GM21515 (cell line): ENCODE results near the gene STAT3.

Experiments
- ATAC-seq: cut with Tn5 transposase; IDR thresholded peaks from one replicate; pipeline ENCODE4 v1.9.1; 2021; ENCODE audit not compliant: unreplicated experiment

The STAT3 gene

DNA sequence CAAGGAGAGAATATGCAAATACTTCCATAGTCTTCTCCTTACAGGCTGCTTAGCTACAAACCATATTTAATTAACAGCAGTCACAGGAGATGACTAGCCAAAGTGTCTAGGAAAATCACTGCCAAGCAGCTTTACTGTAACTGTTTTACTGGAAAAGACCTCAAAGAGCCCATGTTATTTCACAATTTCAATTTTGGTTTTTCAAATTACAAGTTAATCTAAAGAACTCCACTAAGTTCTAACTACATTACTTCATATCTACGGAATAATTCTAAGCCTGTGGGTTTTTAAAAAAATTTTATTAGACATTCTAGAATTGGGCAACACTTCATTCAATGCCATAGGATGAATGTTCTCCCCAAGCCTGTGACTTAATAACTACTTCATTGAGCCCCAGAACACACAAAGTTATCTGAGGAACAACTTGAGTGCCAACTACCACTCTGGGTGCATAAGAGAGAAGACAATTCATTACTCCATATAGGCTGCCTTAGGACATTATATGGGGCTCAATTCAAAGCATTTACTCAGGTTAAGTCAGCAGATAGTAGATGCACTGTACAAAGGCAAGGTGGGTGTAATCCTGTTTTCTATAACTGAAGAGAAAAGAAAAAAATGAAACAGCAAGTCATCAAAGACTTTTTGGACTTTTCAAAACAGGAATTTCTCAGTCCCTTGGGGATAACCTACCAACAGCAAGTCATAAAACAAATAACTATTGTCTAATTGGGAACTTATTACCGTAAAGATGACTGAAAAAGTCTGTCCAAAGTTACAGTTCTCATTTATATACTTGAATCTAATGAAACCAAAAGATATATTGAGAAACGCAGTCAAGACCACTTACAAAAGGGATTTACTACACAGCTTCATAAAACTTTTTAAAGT lies 33.0 kb downstream of the STAT3 start:
- ATAC-seq: no peak

GRCh38 chr17:42348104-42348503 lies 40.1 kb downstream of the STAT3 start:
- ATAC-seq: no peak

- ATAC-seq: no peak
These were observed 40.6 kb downstream of the STAT3 start for GRCh38 chr17:42347606-42348005.

DNA sequence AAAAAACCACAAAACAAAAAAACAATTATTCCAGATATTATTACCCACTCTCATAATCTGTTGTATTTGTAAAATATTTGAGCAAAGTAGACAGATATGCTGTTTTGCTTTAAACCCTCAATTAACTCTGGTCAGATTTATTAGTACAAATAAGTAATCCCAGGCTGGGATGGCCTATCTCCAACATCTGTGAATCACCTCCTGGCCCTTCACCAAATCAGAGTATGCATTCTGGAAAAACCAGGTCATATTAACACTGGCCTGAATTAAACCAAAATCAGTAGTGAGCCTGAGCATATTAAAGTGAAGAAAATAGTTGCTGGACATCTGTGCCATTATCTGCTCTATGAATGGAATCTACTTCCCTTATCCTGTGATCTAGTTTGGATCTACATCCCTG lies 41.0 kb downstream of the STAT3 start:
- no peak for ATAC-seq

DNA sequence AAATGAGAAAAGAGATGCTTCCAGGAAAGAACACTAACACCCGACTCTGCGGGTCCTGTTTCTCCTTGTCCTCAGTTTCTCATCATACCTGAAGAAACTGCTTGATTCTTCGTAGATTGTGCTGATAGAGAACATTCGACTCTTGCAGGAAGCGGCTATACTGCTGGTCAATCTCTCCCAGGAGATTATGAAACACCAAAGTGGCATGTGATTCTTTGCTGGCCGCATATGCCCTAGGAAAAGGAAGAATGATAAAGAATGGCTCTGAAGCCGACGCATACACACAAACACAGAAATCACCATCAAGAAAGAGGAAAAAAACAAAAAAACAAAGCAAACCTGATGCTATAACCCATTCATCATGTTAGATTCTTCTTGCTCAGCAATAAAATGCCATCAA lies 41.8 kb downstream of the STAT3 start:
- no peak for ATAC-seq

DNA sequence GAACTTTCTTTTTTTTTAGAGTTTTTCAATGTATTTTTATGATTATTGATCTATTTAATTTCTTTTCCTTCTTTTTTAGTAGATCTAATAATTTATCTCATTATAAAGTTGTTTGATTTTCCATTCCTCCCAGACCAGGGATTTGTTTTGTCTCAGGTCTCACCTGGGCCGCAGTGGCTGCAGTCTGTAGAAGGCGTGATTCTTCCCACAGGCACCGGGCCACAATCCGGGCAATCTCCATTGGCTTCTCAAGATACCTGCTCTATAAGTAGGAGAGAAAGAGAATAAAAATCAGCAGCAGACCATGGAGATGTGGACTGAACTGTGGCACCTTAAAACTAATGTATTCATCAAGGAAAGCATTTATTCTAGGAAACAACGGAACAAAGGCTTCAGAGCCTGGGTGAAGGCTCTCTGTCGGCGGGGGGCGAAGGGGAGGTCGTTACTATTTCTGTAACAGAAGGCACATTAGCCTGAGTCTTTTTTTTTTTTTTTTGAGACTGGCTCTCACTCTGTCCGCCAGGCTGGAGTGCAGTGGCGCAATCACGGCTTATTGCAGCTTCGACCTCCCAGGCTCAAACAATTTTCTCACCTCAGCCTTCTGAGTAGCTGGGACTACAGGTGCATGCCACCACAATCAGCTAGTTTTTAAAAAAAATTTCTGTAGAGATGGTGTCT lies 42.7 kb downstream of the STAT3 start:
- no peak for ATAC-seq

DNA sequence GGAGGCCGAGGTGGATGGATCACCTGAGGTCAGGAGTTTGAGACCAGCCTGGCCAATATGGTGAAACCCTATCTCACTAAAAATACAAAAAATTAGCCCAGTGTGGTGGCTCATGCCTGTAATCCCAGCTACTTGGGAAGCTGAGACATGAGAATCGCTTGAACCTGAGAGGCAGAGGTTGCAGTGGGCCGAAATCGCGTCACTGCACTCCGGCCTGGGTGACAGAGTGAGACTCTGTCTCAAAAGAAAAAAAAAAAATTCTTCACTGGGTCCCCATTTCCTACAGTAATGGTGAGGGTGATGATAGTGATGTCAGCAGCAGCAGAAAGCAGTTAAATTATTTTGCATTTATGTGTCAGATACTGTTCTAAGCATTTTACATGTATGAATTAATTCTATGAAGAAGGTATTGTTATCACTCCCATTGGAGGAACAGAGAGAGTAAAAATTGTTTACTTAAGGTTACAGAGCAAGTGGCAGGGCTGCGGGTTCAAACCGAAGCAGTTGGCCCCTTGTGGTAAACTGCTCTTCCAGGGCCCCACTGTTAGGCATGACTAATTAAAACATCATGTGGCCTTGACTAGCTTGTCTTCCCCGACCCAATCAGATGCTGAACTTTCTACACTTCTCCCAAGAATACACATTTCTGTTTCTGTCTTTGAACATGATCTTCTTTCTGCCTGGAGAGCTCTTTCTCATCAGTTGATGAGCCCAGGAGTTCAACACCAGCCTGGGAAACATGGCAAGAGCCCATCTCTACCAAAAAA lies 45.8 kb downstream of the STAT3 start:
- ATAC-seq: no peak

- ATAC-seq: no peak
These were observed 46.7 kb downstream of the STAT3 start for GRCh38 chr17:42341568-42341967.

DNA sequence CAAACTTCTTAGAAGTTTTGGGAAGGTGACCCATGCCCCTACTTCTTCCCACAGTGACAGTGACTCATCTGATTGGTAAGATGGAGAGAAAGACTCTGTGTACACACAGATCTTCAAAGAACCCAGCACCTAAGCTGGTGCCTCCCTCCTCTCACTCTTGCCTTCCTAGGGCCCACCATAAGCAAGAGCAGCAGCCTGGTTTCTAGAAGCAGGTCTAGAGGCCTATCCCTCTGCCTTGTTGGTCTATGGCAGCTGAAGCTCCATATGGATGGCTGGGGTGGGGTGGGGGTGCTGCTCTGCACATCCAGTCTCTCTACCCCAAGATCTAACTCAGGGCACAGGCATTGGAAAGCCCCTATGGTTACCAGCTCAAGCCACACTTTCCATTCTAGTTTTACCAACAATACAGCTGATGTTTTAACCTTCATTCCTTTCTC lies 47.5 kb downstream of the STAT3 start:
- no peak for ATAC-seq

DNA sequence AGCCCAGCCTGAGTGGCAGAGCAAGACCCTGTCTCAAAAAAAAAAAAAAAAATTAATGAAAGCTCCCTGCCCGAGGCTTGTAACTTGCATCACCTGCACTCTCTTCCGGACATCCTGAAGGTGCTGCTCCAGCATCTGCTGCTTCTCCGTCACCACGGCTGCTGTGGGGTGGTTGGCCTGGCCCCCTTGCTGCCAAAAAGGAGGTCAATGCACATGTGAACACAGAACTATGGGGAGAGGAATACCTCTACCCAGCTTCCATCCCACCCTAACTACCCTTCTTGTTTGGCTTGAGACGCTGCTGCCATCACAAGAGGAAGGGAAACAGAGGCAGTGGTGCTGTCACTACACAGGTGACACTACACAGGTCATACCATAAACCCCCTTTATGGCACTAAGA lies 49.0 kb downstream of the STAT3 start:
- ATAC-seq: no peak

DNA sequence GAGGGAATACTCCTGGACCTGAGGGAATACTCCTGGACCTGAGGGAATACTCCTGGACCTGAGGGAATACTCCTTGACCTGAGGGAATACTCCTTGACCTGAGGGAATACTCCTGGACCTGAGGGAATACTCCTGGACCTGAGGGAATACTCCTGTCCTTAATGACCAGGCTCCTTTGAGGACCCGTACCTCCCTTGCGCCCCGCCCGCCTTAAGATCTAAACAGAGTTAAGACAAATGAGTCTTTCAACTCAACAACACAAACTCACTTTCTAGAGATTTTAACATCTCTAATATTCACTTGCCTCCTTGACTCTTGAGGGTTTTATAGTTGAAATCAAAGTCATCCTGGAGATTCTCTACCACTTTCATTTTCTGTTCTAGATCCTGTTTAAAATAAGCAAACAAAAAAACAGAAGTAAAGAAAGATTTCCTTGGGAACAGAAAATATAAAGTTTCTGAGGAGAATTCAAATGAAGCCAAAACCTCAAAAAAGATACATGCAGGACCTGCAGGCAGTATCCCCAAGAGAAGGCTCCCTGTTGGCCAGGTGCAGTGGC lies 49.7 kb downstream of the STAT3 start:
- no peak for ATAC-seq

GRCh38 chr17:42337442-42337841 lies 50.8 kb downstream of the STAT3 start:
- peak; percentile 54 for ATAC-seq

- no peak for ATAC-seq
These were observed 53.6 kb downstream of the STAT3 start for GRCh38 chr17:42334677-42335076.

DNA sequence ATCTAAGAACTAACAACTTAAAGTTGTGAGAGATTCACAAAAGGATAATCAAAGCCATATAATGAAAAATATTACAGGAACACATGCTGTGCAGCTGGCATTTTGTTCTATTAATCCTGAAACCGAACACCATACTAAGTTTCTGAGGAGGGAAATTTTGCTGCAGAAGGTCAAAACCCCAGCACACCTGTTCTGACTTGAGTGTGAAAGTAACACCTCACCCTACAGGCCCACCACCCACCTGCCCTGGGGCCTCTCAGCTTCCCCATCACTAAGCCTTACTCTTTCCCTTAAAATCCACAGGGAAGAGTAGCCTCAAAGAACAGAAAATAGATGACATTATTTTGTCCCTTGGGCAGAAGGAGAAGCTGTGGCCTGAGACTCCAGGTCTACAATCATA lies 55.2 kb downstream of the STAT3 start:
- ATAC-seq: no peak

GRCh38 chr17:42329025-42329976 lies 58.9 kb downstream of the STAT3 start:
- ATAC-seq: no peak

DNA sequence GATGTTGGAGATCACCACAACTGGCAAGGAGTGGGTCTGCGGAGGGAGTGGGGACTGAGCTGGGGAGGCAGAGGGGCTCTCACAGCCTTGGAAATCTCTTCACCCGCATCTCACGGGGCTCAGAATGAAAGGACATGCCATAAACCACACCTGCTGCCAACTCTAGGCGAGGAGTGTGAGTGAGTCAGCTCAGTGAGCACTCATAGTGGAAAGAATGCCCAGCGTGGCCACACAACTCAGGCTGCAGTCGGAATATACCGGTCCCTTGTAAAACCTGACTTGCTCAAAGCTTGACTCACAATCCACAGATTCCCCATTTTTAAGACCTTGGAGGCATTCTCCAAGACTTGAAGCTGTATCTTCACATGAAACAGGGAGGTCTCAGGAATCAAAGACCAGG lies 63.2 kb downstream of the STAT3 start:
- ATAC-seq: no peak

DNA sequence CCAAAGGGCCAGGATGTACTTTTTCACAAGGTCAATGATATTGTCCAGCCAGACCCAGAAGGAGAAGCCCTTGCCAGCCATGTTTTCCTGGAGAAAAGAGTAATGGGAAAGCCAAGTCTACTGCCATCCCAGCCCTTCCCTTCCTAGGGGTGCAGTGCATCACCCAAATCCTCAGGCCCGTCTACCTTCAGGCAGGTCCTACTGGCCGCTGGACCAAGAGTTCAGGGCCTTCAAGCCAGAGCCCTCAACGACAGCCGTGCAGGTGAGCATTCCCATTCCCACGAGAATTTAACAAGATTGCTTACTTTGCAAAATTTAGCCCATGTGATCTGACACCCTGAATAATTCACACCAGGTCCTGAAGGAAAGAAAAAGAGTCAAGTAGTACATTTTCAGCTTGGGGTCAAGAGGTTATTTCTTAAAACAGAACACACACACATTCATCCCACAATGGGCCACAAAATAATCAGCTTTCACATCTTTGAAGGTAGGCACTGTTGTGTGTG lies 64.9 kb downstream of the STAT3 start:
- ATAC-seq: no peak

- peak; percentile 69 for ATAC-seq
These were observed 65.6 kb downstream of the STAT3 start for GRCh38 chr17:42322382-42323267.

- ATAC-seq: no peak
These were observed 66.7 kb downstream of the STAT3 start for GRCh38 chr17:42321555-42321954.
